HepG2 (cell line): ENCODE measurements around the gene FAM234B. TPM values are rescaled to one million over a fixed set of nuclear protein-coding genes. Genes with fewer than 3 reads are reported as not detected.

ENCODE experiments used
- ATAC-seq: fragments of 200-7000 bp; cut with Tn5 transposase; 3 replicates; pipeline ENCODE4 v1.9.1; 2020; ENCODE audit warnings: mild to moderate bottlenecking, moderate library complexity
- BruUV-seq: library from RNA; stranded (reverse); fragments of 400-500 nt; replicated peaks from 2 replicates; lab custom pipeline; 2021; lab: Mats Ljungman, UMichigan
- CTCF ChIA-PET: fragments of 300-600 bp; formaldehyde crosslinking; extraction: SDS; loops from one replicate; lab custom pipeline; 2021; ENCODE audit warnings: low total read pairs, inconsistent platforms, low intra/inter-chr PET ratio; lab: Yijun Ruan, JAX
- POLR2A ChIA-PET: fragments of 350-600 bp; sonication (Branson Sonifier 250); formaldehyde crosslinking; loops from one replicate; lab custom pipeline; 2020; ENCODE audit warnings: antibody characterized with exemption, inconsistent platforms; lab: Yijun Ruan, JAX
- DNase-seq: peaks from one replicate; pipeline ENCODE4 v3.0.0-alpha.2; 2015; ENCODE audit warnings: low spot score
- FAIRE-seq: peaks from 3 replicates; lab custom pipeline; 2011; peaks lifted over from hg19 to GRCh38; lab: Jason Lieb, UNC
- H2AFZ ChIP-seq: one replicate; pipeline ENCODE4 v1.6.1; 2011; ENCODE audit warnings: low read length, inconsistent platforms
- H3K27ac ChIP-seq: fragments of 300-600 bp; 3 replicates; pipeline ENCODE4 v1.8.0; 2011; ENCODE audit warnings: mixed run types, mild to moderate bottlenecking, mixed read lengths, low read length, inconsistent platforms; ENCODE audit not compliant: insufficient read depth; ENCODE audit errors: extremely low read length
- H3K27me3 ChIP-seq, 2 experiments: fragments of 200-600 bp in 1 of 2; 2 replicates in 1 of 2; 3 replicates in 1 of 2; pipeline versions ENCODE4 v1.6.0 to v1.8.0; 2011; ENCODE audit warnings: low read length in 2 of 2, mild to moderate bottlenecking in 2 of 2, moderate library complexity in 2 of 2, inconsistent platforms in 1 of 2; ENCODE audit not compliant: insufficient read depth in 2 of 2, control insufficient read depth in 1 of 2
- H3K36me3 ChIP-seq, 2 experiments: fragments of 200-600 bp in 1 of 2; replicated peaks in 1 of 2; 2 replicates in 1 of 2; 3 replicates in 1 of 2; pipeline versions ENCODE4 v1.5.1 to v1.8.0; 2011; ENCODE audit warnings: low read length in 2 of 2, inconsistent platforms in 1 of 2; ENCODE audit not compliant: insufficient read depth in 2 of 2, control insufficient read depth in 1 of 2
- H3K4me1 ChIP-seq: 2 replicates; pipeline ENCODE4 v1.5.1; 2012; ENCODE audit warnings: low read length, inconsistent platforms; ENCODE audit not compliant: insufficient read depth
- H3K4me2 ChIP-seq: 2 replicates; pipeline ENCODE4 v1.6.0; 2011; ENCODE audit warnings: low read depth, low read length, inconsistent platforms
- H3K4me3 ChIP-seq, 3 experiments: fragments of 200-600 bp in 1 of 3; sonication (generic), shearing (Covaris generic) in 1 of 3; replicated peaks in 1 of 3; 2 replicates each; pipeline ENCODE4 v1.5.1; 2011 to 2016; ENCODE audit warnings: low read length in 3 of 3, inconsistent platforms in 2 of 3, low read depth in 2 of 3, mild to moderate bottlenecking in 2 of 3, control low read depth in 1 of 3, mixed read lengths in 1 of 3; ENCODE audit not compliant: insufficient read depth in 1 of 3
- H3K79me2 ChIP-seq: one replicate; pipeline ENCODE4 v1.6.1; 2011; ENCODE audit warnings: low read length, inconsistent platforms; ENCODE audit not compliant: insufficient read depth
- H3K9ac ChIP-seq: 2 replicates; pipeline ENCODE4 v1.6.0; 2011; ENCODE audit warnings: mild to moderate bottlenecking, low read depth, low read length, inconsistent platforms; ENCODE audit not compliant: insufficient read depth
- H3K9me3 ChIP-seq: 2 replicates; pipeline ENCODE4 v1.5.1; 2012; ENCODE audit warnings: mild to moderate bottlenecking, low read length
- H4K20me1 ChIP-seq: 2 replicates; pipeline ENCODE4 v1.6.0; 2011; ENCODE audit warnings: inconsistent platforms, mild to moderate bottlenecking, low read length, moderate library complexity; ENCODE audit not compliant: insufficient read depth
- AFF4 ChIP-seq: sonication (generic); formaldehyde crosslinking; IDR thresholded peaks from 2 replicates; pipeline ENCODE4 v1.4.0; 2020; ENCODE audit warnings: missing genetic modification reagents
- CAMTA2 ChIP-seq: sonication (generic); formaldehyde crosslinking; IDR thresholded peaks from 2 replicates; pipeline ENCODE4 v1.4.0; 2020; ENCODE audit warnings: mild to moderate bottlenecking, missing genetic modification reagents, borderline replicate concordance
- MED1 ChIP-seq: sonication (generic); formaldehyde crosslinking; IDR thresholded peaks from 2 replicates; pipeline ENCODE4 v1.4.0; 2020; ENCODE audit warnings: missing genetic modification reagents
- NCOA1 ChIP-seq: sonication (generic); formaldehyde crosslinking; IDR thresholded peaks from 2 replicates; pipeline ENCODE4 v1.9.0; 2021; ENCODE audit warnings: missing genetic modification reagents
- PRDM15 ChIP-seq: sonication (generic); formaldehyde crosslinking; IDR thresholded peaks from 2 replicates; pipeline ENCODE4 v1.4.0; 2020; ENCODE audit warnings: missing genetic modification reagents
- TP53 ChIP-seq: sonication (generic); formaldehyde crosslinking; conservative IDR thresholded peaks from 2 replicates; pipeline ENCODE4 v1.4.0; 2020; ENCODE audit warnings: missing genetic modification reagents
- ZNF280D ChIP-seq: sonication (generic); formaldehyde crosslinking; IDR thresholded peaks from 2 replicates; pipeline ENCODE4 v1.5.1; 2020; ENCODE audit warnings: mild to moderate bottlenecking, missing genetic modification reagents
- ZNF343 ChIP-seq: sonication (generic); formaldehyde crosslinking; IDR thresholded peaks from 2 replicates; pipeline ENCODE4 v1.4.0; 2020; ENCODE audit warnings: mild to moderate bottlenecking, missing genetic modification reagents
- ZNF44 ChIP-seq: sonication (generic); formaldehyde crosslinking; IDR thresholded peaks from 2 replicates; pipeline ENCODE4 v1.5.1; 2020; ENCODE audit warnings: mild to moderate bottlenecking, missing genetic modification reagents
- ZNF678 ChIP-seq: sonication (generic); formaldehyde crosslinking; IDR thresholded peaks from 2 replicates; pipeline ENCODE4 v1.4.0; 2020; ENCODE audit warnings: mild to moderate bottlenecking, missing genetic modification reagents
- ZNF749 ChIP-seq: sonication (generic); formaldehyde crosslinking; IDR thresholded peaks from 2 replicates; pipeline ENCODE4 v1.8.0; 2022; ENCODE audit warnings: mild to moderate bottlenecking, missing genetic modification reagents, moderate library complexity, borderline replicate concordance
- WGBS: methylation state at CpG from one replicate; pipeline ENCODE4 v1.1.6; 2017; ENCODE audit warnings: low lambda C conversion rate; 5-methylcytosine and 5-hydroxymethylcytosine counted together
- in situ Hi-C: cut with HindIII; loops from 2 replicates; pipeline ENCODE4 v1.10.0; 2017; ENCODE audit warnings: low pct_unique_long_range_greater_than_20kb; ENCODE audit not compliant: extremely low pct_ligation_motif_present
- intact Hi-C: fragments of 100-400 bp; cut with micrococcal nuclease; formaldehyde crosslinking; loops from one replicate; pipeline ENCODE4 v1.10.0; 2022; ENCODE audit not compliant: unreplicated experiment
- polyA plus RNA-seq, 8 experiments: library from polyadenylated mRNA; depleted of rRNA in 3 of 8; stranded (reverse) in 7 of 8; unstranded in 1 of 8; fragments of >200 nt; fragmentation: Illumina TruSeq in 4 of 8; extraction: Trizol in 4 of 8; gene quantifications; 2 replicates each; pipeline versions ENCODE4 v1.2.1 to v1.2.3, GENCODE V29; 2011 to 2016; ENCODE audit warnings: low read depth in 4 of 8, missing spikeins in 1 of 8, mixed read lengths in 1 of 8; ENCODE audit not compliant: insufficient read depth in 1 of 8
- total RNA-seq, 5 experiments: library from RNA; depleted of rRNA; stranded (reverse); fragments of >200 nt; fragmentation: Illumina TruSeq; extraction: Trizol; gene quantifications; 2 replicates each; pipeline ENCODE4 v1.2.3, GENCODE V29; 2016; ENCODE audit warnings: low read depth in 1 of 5
- TF ChIP-seq, protein P1 (sequence below): fragments of 450-650 bp; IDR thresholded peaks from 2 replicates; pipeline ENCODE4 v1.6.1; 2017; ENCODE audit warnings: mild to moderate bottlenecking

The FAM234B gene
- total and polyA plus RNA-seq, 2 of the 13 experiments (the other 11 are each of a cell fraction or from before 2014, with no cell fraction given) = 7.8 to 13.8 TPM

GRCh38 chr12:13069380-13069779 is 25.2 kb downstream of the FAM234B start:
- no peaks in the 10 kb centered on the region for H3K4me1 ChIP-seq
- intact Hi-C loops (no loop called here), in situ Hi-C loops (no loop called here)
- POLR2A ChIA-PET = no interaction called here
- H3K79me2 ChIP-seq = no peaks in the 10 kb centered on the region
- H3K27ac ChIP-seq = no peak overlapping the region
- 84% methylated on average over 6 of the region's 6 CpGs for WGBS
- no peak for DNase-seq
- ATAC-seq = no peak
- H2AFZ ChIP-seq = no peak overlapping the region
- CTCF ChIA-PET = no interaction called here
- FAIRE-seq = no peak
- H3K9ac ChIP-seq = no peak overlapping the region
- no peaks in the 10 kb centered on the region for H3K9me3 ChIP-seq
- no peak overlapping the region for H3K4me3 ChIP-seq
- H3K4me2 ChIP-seq = no peak overlapping the region
- H3K36me3 ChIP-seq = peaks cover 2 to 27% of the 10 kb centered on the region in 2 experiments; a peak in 3 of 5 replicates
- BruUV-seq = no TSS peak
- H3K27me3 ChIP-seq = no peaks in the 10 kb centered on the region
- no peaks in the 10 kb centered on the region for H4K20me1 ChIP-seq
- TF ChIP-seq ZNF678 (CRISPR knock-in tag) (no peak), CAMTA2 (CRISPR knock-in tag) (no peak), ZNF749 (CRISPR knock-in tag) (no peak), MED1 (CRISPR knock-in tag) (no peak), NCOA1 (no peak), ZNF343 (CRISPR knock-in tag) (no peak), ZNF44 (CRISPR knock-in tag) (no peak), ZNF280D (CRISPR knock-in tag) (no peak), AFF4 (CRISPR knock-in tag) (no peak), TP53 (no peak), PRDM15 (CRISPR knock-in tag) (no peak)
- TF ChIP-seq, protein P1, sequence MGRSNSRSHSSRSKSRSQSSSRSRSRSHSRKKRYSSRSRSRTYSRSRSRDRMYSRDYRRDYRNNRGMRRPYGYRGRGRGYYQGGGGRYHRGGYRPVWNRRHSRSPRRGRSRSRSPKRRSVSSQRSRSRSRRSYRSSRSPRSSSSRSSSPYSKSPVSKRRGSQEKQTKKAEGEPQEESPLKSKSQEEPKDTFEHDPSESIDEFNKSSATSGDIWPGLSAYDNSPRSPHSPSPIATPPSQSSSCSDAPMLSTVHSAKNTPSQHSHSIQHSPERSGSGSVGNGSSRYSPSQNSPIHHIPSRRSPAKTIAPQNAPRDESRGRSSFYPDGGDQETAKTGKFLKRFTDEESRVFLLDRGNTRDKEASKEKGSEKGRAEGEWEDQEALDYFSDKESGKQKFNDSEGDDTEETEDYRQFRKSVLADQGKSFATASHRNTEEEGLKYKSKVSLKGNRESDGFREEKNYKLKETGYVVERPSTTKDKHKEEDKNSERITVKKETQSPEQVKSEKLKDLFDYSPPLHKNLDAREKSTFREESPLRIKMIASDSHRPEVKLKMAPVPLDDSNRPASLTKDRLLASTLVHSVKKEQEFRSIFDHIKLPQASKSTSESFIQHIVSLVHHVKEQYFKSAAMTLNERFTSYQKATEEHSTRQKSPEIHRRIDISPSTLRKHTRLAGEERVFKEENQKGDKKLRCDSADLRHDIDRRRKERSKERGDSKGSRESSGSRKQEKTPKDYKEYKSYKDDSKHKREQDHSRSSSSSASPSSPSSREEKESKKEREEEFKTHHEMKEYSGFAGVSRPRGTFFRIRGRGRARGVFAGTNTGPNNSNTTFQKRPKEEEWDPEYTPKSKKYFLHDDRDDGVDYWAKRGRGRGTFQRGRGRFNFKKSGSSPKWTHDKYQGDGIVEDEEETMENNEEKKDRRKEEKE = no peak
